Measurements from ENCODE around the gene RARRES2. TPM values are rescaled to one million over a fixed set of nuclear protein-coding genes. Genes with fewer than 3 reads are reported as not detected.

RARRES2 gene
- total RNA-seq, 4 donors from 2014 or later = 83.8 to 433 (median 299) TPM

DNA sequence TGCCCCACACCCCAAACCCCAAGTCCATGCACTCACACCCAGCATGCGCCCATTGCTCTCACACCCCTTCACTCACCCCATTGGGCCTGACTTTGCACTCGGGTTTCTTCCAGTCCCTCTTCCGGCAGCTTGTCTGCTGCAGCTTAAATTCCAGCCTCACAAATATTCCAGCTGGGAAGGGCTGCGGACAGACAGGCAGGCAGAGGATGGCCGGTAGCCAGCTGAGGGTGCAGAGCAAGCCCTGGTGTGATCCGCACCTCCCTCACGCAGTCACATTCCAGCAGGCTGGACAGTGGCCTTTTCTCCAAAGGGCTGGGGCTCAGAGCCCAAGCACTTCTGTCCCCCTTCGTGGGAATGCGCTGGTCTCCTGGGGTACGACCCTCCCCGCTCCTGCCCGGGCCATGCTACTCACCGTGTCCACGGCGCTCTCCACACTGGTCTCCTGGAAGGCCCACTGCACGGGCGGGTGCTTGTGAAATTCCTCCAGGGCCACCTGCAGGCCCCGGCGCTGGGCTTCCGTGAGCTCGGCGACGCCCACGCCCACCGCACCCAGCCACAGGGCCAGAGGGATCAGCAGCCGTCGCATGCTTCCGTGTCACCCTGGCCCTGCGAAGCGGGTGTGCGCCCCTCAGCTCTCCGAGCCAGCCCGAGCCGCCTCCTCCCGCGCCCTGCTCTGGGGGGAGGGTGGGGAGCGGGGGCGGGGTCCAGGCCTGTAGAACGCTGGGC lies 1.2 kb downstream of the RARRES2 start:
- TF ChIP-seq, protein P1, sequence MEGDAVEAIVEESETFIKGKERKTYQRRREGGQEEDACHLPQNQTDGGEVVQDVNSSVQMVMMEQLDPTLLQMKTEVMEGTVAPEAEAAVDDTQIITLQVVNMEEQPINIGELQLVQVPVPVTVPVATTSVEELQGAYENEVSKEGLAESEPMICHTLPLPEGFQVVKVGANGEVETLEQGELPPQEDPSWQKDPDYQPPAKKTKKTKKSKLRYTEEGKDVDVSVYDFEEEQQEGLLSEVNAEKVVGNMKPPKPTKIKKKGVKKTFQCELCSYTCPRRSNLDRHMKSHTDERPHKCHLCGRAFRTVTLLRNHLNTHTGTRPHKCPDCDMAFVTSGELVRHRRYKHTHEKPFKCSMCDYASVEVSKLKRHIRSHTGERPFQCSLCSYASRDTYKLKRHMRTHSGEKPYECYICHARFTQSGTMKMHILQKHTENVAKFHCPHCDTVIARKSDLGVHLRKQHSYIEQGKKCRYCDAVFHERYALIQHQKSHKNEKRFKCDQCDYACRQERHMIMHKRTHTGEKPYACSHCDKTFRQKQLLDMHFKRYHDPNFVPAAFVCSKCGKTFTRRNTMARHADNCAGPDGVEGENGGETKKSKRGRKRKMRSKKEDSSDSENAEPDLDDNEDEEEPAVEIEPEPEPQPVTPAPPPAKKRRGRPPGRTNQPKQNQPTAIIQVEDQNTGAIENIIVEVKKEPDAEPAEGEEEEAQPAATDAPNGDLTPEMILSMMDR (IDR thresholded peaks at IDR 0.05; ENCODE audit: low read depth) = no peak

DNA sequence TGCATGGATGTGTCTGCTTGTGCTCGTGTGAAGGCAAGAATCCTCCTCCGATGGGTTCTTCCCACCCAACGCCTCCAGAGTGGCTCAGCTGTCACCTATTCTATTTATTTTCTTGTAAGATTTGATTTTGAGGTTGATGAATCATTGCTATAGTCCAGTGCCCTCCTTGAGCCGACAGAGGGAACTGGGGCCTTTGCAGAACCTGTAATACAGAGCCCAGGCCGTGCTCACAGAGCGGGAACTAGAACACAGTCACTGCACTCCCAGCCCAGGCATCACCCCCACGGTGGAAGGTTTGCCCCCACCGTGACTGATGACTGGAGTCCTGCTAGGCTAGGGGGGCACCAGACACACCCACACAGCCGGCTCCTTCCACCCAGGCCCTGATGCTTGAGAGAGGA lies 2.0 kb downstream of the RARRES2 start:
- TF ChIP-seq, protein P1 (IDR thresholded peaks at IDR 0.05; ENCODE audit: low read depth) = no peak

DNA sequence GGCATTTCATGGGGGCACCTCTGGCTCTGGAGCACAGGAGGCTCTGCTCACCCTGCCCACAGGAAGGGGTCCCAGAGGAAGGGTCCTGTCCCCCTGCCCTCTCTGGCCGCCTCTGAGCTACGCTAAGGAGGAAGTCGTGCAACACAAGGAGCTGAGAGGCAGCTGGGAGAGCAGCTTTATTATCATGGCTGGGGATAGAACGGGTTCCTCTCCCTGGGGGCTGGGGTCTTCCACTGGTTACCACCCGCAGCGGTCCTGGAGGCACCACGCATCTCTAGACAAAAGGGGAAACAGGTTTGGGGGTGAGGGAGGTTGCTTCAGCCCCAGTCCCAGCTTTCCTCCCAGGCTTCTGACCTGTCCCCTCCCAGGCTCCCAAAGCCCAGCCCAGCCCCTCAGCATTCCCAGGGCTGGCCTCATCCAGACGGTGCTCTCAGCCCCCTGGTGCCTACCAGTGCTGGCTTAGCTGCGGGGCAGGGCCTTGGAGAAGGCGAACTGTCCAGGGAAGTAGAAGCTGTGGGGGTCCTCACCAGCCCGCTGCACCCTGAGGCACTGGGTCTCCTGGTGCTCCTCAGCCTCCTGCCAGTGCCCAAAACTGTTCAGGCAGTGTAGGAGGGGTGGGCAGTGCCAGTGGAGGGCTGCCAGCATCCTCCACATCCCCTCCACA lies 3.1 kb downstream of the RARRES2 start:
- TF ChIP-seq, protein P1 (IDR thresholded peaks at IDR 0.05; ENCODE audit: low read depth) = no peak

DNA sequence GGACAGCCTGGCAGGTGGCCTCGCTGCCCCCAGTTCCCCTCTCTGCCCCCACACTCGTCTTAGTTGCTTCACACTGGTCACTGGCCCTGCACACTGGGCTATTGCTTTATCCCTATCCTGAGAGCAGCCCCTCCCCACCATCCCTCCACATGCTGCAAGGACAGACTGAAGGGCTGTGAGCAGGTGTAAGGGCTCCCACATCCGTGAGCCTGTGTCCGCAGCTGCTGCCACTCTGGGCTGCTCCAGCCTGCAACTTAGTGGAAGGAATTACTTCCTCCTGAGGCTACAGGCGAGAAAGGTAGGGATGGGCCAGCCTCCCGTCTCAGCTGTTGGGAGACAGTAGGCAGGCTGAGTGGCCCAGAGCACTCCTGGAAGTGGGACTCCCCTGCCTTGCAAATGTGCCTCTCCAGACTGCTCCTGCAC lies 3.8 kb downstream of the RARRES2 start:
- TF ChIP-seq, protein P1 (IDR thresholded peaks at IDR 0.05; ENCODE audit: low read depth) = no peak

DNA sequence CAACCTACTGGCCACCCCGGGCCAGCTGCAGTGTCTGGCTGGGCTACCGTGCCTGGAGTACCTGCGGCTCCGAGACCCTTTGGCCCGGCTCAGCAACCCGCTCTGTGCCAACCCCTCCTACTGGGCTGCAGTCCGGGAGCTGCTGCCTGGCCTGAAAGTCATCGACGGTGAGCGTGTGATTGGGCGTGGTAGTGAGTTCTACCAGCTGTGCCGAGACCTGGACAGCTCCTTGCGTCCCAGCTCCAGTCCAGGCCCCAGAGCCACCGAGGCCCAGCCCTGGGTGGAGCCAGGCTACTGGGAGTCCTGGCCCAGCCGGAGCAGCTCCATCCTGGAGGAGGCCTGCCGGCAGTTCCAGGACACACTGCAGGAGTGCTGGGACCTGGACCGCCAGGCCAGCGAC lies 4.2 kb downstream of the RARRES2 start:
- TF ChIP-seq, protein P1 (IDR thresholded peaks at IDR 0.05; ENCODE audit: low read depth) = no peak

DNA sequence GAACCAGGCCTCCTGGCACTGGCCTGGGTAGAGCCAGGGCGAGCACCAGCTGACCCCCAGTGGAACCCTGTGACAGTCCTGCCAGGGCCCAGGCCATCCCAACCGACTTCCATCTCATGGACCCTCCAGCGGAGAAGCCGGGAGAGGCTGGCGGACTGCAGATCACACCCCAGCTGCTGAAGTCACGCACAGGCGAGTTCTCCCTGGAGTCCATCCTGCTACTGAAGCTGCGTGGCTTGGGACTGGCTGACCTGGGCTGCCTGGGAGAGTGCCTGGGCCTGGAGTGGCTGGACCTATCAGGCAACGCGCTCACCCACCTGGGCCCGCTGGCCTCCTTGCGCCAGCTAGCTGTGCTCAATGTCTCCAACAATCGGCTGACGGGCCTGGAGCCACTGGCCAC lies 4.7 kb downstream of the RARRES2 start:
- TF ChIP-seq, protein P1 (IDR thresholded peaks at IDR 0.05; ENCODE audit: low read depth) = no peak

DNA sequence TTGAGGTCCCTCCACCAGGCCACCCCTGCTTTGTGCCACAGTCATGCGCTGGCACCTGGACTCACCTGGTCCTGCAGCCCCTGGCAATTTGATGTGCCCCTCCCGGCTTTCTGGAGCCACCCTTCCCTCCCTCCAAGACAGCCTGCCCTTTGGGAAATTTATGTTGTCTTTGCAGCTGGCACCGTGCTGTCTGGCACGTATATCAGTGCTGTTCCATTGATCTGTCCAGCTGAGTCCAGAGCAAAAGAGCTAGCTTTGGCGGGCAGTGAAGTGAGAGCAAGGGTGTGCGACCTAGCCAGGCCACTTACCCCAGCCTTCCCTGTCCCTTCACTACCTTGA lies 5.7 kb downstream of the RARRES2 start:
- TF ChIP-seq, protein P1 (IDR thresholded peaks at IDR 0.05; ENCODE audit: low read depth) = no peak

Measured in subcutaneous adipose tissue (tissue), 4 donors.